ENCODE measurements around the gene SMAD3. TPM values are rescaled to one million over a fixed set of nuclear protein-coding genes. Genes with fewer than 3 reads are reported as not detected.

SMAD3 gene
- total and polyA plus RNA-seq, 2 of the 4 experiments (the other 2 are of a cell fraction), result 71.0 to 177 TPM

GRCh38 chr15:67091071-67091979 is 25.9 kb downstream of the SMAD3 start:
- dilution Hi-C loops (cut with HindIII; ENCODE audit: low sequenced_read_pairs, unreplicated experiment) (no loop called here), intact Hi-C loops (cut with micrococcal nuclease) (no loop called here), in situ Hi-C loops (cut with MboI; ENCODE audit: low sequenced_read_pairs) (no loop called here)
- H2BK15ac ChIP-seq (ENCODE audit: low read depth, low read length), result 0 out of 3 replicates have a peak overlapping the region, but pooled peaks have one; percentile 56
- H3K23ac ChIP-seq (ENCODE audit: low read depth, low read length), result peak overlapping the region; percentile 63; the same call in 1 of the 2 replicates
- peaks cover 99% of the 10 kb centered on the region for H4K20me1 ChIP-seq (ENCODE audit: insufficient read depth, low read length)
- H2AK9ac ChIP-seq (replicated peaks; ENCODE audit: low read depth, low read length, poor library complexity), result peak overlapping the region; percentile 18
- peak overlapping the region; percentile 38 for H2BK20ac ChIP-seq (ENCODE audit: low read depth, low read length)
- ATAC-seq (ENCODE audit: low read depth) (peak; percentile 50), DNase-seq (peak; percentile 99)
- H2AK5ac ChIP-seq (ENCODE audit: low read depth, low read length), result peak overlapping the region; percentile 92
- H3K9me3 ChIP-seq (ENCODE audit: control insufficient read depth, insufficient read depth, low read length), result no peaks in the 10 kb centered on the region
- H3K4me2 ChIP-seq (ENCODE audit: low read depth, low read length), result peak overlapping the region; percentile 77
- peak overlapping the region; percentile 70 for H3K27ac ChIP-seq (ENCODE audit: insufficient read depth, low read length)
- peak overlapping the region; percentile 14; the same call in 1 of the 2 replicates for H3K18ac ChIP-seq (ENCODE audit: low read depth, low read length)
- H2BK120ac ChIP-seq (ENCODE audit: low read depth, low read length), result peak overlapping the region; percentile 50
- no peak overlapping the region for H3K4me3 ChIP-seq (ENCODE audit: insufficient read depth, low read depth, low read length)
- peak overlapping the region; percentile 45 for H3K14ac ChIP-seq (replicated peaks; ENCODE audit: low read depth, low read length)
- H2BK5ac ChIP-seq (ENCODE audit: low read depth, low read length, poor library complexity, severe bottlenecking), result peak overlapping the region; percentile 41
- ChIA-PET POLR2A (ENCODE audit: unreplicated experiment) (no interaction called here), CTCF (no interaction called here)
- BruUV-seq (replicated peaks), result no TSS peak
- peak overlapping the region; percentile 1 for H2AFZ ChIP-seq (replicated peaks; ENCODE audit: low read length, poor library complexity)
- H4K5ac ChIP-seq (ENCODE audit: low read depth, low read length), result no peak overlapping the region
- peak overlapping the region; percentile 26 to 50; a peak in 2 of 4 replicates for H4K8ac ChIP-seq (ENCODE audit: low read depth in 2 of 2, low read length in 2 of 2)
- peaks cover 62% of the 10 kb centered on the region for H3K4me1 ChIP-seq (ENCODE audit: control insufficient read depth, insufficient read depth, low read length)
- peak overlapping the region; percentile 66 for H3K4ac ChIP-seq (ENCODE audit: low read depth, low read length)
- 0 out of 2 replicates have a peak overlapping the region, but pooled peaks have one; percentile 32 for H3K56ac ChIP-seq (ENCODE audit: extremely low read depth, insufficient read depth, low read length)
- no peaks in the 10 kb centered on the region for H3K27me3 ChIP-seq (ENCODE audit: control insufficient read depth, insufficient read depth, low read length)
- WGBS, 2 experiments (ENCODE audit: extremely low coverage in 2 of 2, insufficient read length in 1 of 2), result 33% methylated on average over 2 of the region's 14 CpGs; no CpG with 5 or more reads in 1 of the 2 experiments
- H3K36me3 ChIP-seq (ENCODE audit: control insufficient read depth, insufficient read depth, low read length), result peaks cover 52% of the 10 kb centered on the region
- H3K79me1 ChIP-seq (ENCODE audit: low read depth in 1 of 2, low read length in 2 of 2), result peaks cover 10 to 94% of the 10 kb centered on the region in 2 experiments; a peak in 3 of 4 replicates
- peak overlapping the region; percentile 40; the same call in 1 of the 2 replicates for H3K9ac ChIP-seq (ENCODE audit: low read depth, low read length)
- H3K9me1 ChIP-seq (ENCODE audit: insufficient read depth, low read length), result peaks cover 81% of the 10 kb centered on the region
- peak overlapping the region; percentile 40; the same call in 1 of the 2 replicates for H4K91ac ChIP-seq (ENCODE audit: insufficient read depth, low read depth, low read length)
- peak; percentile 44; the same call in 1 of the 2 replicates for TF ChIP-seq CEBPB (IDR thresholded peaks at IDR 0.05; ENCODE audit: low read depth, low read length)
- TF ChIP-seq BHLHE40 (IDR thresholded peaks at IDR 0.05; ENCODE audit: low read depth, low read length), result peak; percentile 78
- TF ChIP-seq RAD21 (IDR thresholded peaks at IDR 0.05; ENCODE audit: low read length), result no peak; the same call in none of the 2 replicates
- peak; percentile 18; the same call in 1 of the 2 replicates for TF ChIP-seq SMC3 (IDR thresholded peaks at IDR 0.05; ENCODE audit: low read depth, low read length)
- TF ChIP-seq MAFK (IDR thresholded peaks at IDR 0.05; ENCODE audit: low read depth, low read length), result 0 out of 2 replicates have a peak, but pooled peaks have one; percentile 8
- peak; percentile 16; the same call in 1 of the 2 replicates for TF ChIP-seq CHD1 (IDR thresholded peaks at IDR 0.05; ENCODE audit: low read depth, low read length)
- TF ChIP-seq ELK1 (IDR thresholded peaks at IDR 0.05; ENCODE audit: borderline replicate concordance, low read depth, low read length), result no peak
- TF ChIP-seq POLR2A (IDR thresholded peaks at IDR 0.05; ENCODE audit: low read depth, low read length), result peak; percentile 38; the same call in 1 of the 2 replicates
- no peak for TF ChIP-seq RCOR1 (IDR thresholded peaks at IDR 0.05; ENCODE audit: insufficient replicate concordance, low read length)
- no peak for TF ChIP-seq USF2 (IDR thresholded peaks at IDR 0.05; ENCODE audit: low read depth, low read length)
- TF ChIP-seq CTCF (conservative IDR thresholded peaks at IDR 0.05; ENCODE audit: low read depth, low read length), result no peak
- peak; percentile 98 for TF ChIP-seq FOS (IDR thresholded peaks at IDR 0.05; ENCODE audit: low read depth, low read length)
- no peak for TF ChIP-seq RFX5 (IDR thresholded peaks at IDR 0.05; ENCODE audit: low read depth, low read length)
